CD8-positive, alpha-beta memory T cell (primary cell): ENCODE data around the gene BCOR. TPM values are rescaled to one million over a fixed set of nuclear protein-coding genes. Genes with fewer than 3 reads are reported as not detected.
A peak's percentile ranks its signal among the peaks of the same experiment; 100 is the strongest.

Experiments used
- CTCF ChIA-PET: fragments of 350-600 bp; sonication (Branson Sonifier 250); formaldehyde crosslinking; loops from one replicate; lab custom pipeline; 2021; ENCODE audit warnings: antibody characterized with exemption; lab: Charles Lee
- POLR2A ChIA-PET: fragments of 350-600 bp; sonication (Branson Sonifier 250); formaldehyde crosslinking; loops from one replicate; lab custom pipeline; 2021; ENCODE audit warnings: antibody characterized with exemption; lab: Charles Lee
- DNase-seq, 5 donors: peaks; one replicate each; pipeline versions ENCODE4 v3.0.0 to v3.0.0-alpha.2; 2020 to 2022; ENCODE audit warnings: mixed read lengths in 1 of 5
- H3K27ac ChIP-seq: one replicate; pipeline ENCODE4 v1.7.0; 2013; ENCODE audit warnings: low read depth, mild to moderate bottlenecking, low read length, moderate library complexity
- H3K27me3 ChIP-seq: 2 replicates; pipeline ENCODE4 v1.7.0; 2013; ENCODE audit warnings: low read length, mild to moderate bottlenecking; ENCODE audit not compliant: insufficient read depth, poor library complexity, severe bottlenecking
- H3K36me3 ChIP-seq: 2 replicates; pipeline ENCODE4 v1.7.0; 2013; ENCODE audit warnings: mild to moderate bottlenecking, low read length, moderate library complexity; ENCODE audit not compliant: insufficient read depth
- H3K4me1 ChIP-seq: 2 replicates; pipeline ENCODE4 v1.7.0; 2013; ENCODE audit warnings: mild to moderate bottlenecking, low read length, moderate library complexity; ENCODE audit not compliant: insufficient read depth
- H3K4me3 ChIP-seq: 2 replicates; pipeline ENCODE4 v1.7.0; 2013; ENCODE audit warnings: mild to moderate bottlenecking, low read length
- H3K9me3 ChIP-seq: 2 replicates; pipeline ENCODE4 v1.7.0; 2013; ENCODE audit warnings: mild to moderate bottlenecking, low read length
- H3K27ac Mint-ChIP-seq, 8 donors: one replicate each; pipeline ENCODE4 v1.8.0; 2020 to 2021; ENCODE audit warnings: mixed read lengths in 8 of 8, mild to moderate bottlenecking in 6 of 8, inconsistent platforms in 3 of 8, moderate library complexity in 3 of 8
- H3K27me3 Mint-ChIP-seq, 2 donors: one replicate each; pipeline ENCODE4 v1.8.0; 2020 to 2021; ENCODE audit warnings: mixed read lengths in 2 of 2, mild to moderate bottlenecking in 1 of 2, moderate library complexity in 1 of 2
- H3K36me3 Mint-ChIP-seq, 3 donors: one replicate each; pipeline ENCODE4 v1.8.0; 2020 to 2021; ENCODE audit warnings: mixed read lengths in 3 of 3, inconsistent platforms in 1 of 3, mild to moderate bottlenecking in 1 of 3
- H3K4me1 Mint-ChIP-seq, 3 donors: one replicate each; pipeline ENCODE4 v1.8.0; 2020 to 2021; ENCODE audit warnings: mixed read lengths in 3 of 3, inconsistent platforms in 1 of 3, mild to moderate bottlenecking in 1 of 3
- H3K4me3 Mint-ChIP-seq, 7 donors: one replicate each; pipeline ENCODE4 v1.8.0; 2020 to 2021; ENCODE audit warnings: mixed read lengths in 7 of 7, mild to moderate bottlenecking in 6 of 7, moderate library complexity in 4 of 7, inconsistent platforms in 2 of 7
- H3K9me3 Mint-ChIP-seq, 5 donors: one replicate each; pipeline ENCODE4 v1.8.0; 2020 to 2022; ENCODE audit warnings: mixed read lengths in 5 of 5, mild to moderate bottlenecking in 3 of 5, moderate library complexity in 2 of 5, inconsistent platforms in 1 of 5
- polyA plus RNA-seq: library from polyadenylated mRNA; unstranded; fragments of 300-500 nt; fragmentation: Illumina TruSeq; gene quantifications from one replicate; pipeline ENCODE4 v1.2.3, GENCODE V29; 2021
- total RNA-seq, 2 experiments: library from RNA; stranded (reverse); gene quantifications; one replicate each; pipeline ENCODE4 v1.2.3, GENCODE V29; 2021

Gene BCOR
- total and polyA plus RNA-seq, 3 experiments from 2014 or later, result 7.2 to 67.7 (median 62.6) TPM

DNA sequence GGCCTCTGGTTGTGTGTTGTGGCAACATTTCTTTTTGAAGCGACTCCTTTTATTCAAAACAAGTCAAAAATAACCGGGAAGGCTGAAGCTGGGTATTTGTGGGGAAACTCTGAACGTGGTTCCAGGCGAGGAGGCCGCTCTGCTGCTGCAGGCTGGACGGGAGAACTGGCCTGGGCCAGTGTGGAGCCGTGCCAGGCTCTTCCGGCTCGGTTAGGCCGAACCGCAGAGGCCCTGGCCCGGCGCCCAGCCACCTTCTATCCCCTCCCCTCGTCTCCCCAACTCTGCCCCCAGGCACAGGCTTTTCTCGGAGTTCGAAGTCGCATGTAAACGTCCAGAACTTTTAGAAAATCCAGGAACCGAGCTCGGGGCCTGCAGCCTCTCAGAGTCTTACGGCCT is 2.4 kb upstream of the BCOR start:
- peaks cover 8 to 13% (median 10%) of the 10 kb centered on the region in 3 donors for H3K4me1 Mint-ChIP-seq
- H3K4me3 Mint-ChIP-seq, result peak overlapping the region in 2 of 7 donors; percentile 71 to 99

DNA sequence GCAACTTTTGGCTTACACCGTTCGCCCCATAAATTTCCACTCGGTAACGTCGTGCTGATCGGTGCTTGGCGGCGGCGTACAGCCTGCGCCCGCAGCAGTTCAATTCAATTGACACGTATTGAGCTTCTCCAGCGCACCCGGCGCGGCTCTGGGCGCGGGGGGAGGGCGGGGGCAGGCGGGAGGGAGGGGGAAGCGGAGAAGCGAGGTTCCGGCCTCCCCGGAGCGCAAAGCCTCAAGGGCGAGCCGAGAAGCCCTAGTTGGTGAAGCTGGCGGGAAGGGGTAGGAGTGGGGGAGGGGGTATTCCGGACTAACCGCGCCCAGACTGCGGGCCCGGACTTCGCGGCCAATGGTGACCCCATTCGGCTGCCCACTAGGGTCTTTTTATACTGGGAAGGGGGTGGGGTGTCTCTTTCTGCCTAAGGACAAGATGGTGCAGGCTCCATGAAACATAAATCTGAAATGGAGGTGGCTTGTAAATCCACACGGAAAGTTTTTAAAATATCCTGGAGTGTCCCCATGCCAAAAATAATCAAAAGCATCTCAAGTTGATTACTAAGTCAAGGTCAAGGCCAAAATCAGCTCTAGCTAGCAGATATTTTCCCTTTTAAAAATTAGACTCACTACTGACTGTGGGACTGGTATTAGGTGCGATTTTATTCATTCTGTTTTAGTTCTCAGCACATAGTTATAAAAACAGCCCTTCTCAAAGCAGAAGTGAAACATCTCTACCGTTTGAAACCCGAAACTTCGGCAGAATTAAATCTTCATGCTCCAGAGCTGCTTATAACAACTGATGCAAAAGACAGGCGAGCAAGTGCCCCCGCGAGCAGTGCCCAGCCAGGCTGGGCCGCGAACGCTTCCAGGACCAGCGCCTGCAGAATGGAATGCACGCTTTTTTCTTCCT is 1.5 kb upstream of the BCOR start:
- H3K4me3 ChIP-seq, result peak overlapping the region; percentile 51
- peaks cover 7% of the 10 kb centered on the region for H3K4me1 ChIP-seq
- H3K4me3 Mint-ChIP-seq, result peak overlapping the region; percentile 85 to 99 (median 90)
- ChIA-PET CTCF (interaction anchor here (1.0 to 1.6 kb wide), 4 partner anchors 31 to 168 kb away, joined by 3 to 5 read pairs (median 3); no protein-coding TSS in a partner anchor), POLR2A (interaction anchor here (0.6 to 4.4 kb wide), 8 partner anchors 10 to 245 kb away, joined by 3 to 50 read pairs (median 6); no protein-coding TSS in a partner anchor)
- peaks cover 0 to 6% (median 0%) of the 10 kb centered on the region in 3 donors for H3K36me3 Mint-ChIP-seq
- H3K9me3 Mint-ChIP-seq, result peaks cover 0 to 4% (median 0%) of the 10 kb centered on the region in 5 donors
- no peaks in the 10 kb centered on the region for H3K27me3 ChIP-seq
- H3K27ac Mint-ChIP-seq, result peak overlapping the region; percentile 63 to 99 (median 93)
- peaks cover 0 to 29% of the 10 kb centered on the region in 2 donors for H3K27me3 Mint-ChIP-seq
- H3K4me1 Mint-ChIP-seq, result peaks cover 8 to 17% (median 12%) of the 10 kb centered on the region in 3 donors
- no peaks in the 10 kb centered on the region for H3K36me3 ChIP-seq
- H3K9me3 ChIP-seq, result no peaks in the 10 kb centered on the region
- peak in 4 of 5 donors; percentile 40 to 72 (median 42) for DNase-seq
- peak overlapping the region; percentile 51 for H3K27ac ChIP-seq

More for the DNA sequence above, 2.4 kb upstream of the BCOR start:
- Histone ChIP-seq H3K4me1 (peaks cover 7% of the 10 kb centered on the region), H3K9me3 (no peaks in the 10 kb centered on the region), H3K27ac (peak overlapping the region; percentile 51), H3K36me3 (no peaks in the 10 kb centered on the region), H3K27me3 (no peaks in the 10 kb centered on the region), H3K4me3 (no peak overlapping the region)
- no peak for DNase-seq
- Mint-ChIP-seq H3K27ac (peak overlapping the region in 2 of 8 donors; percentile 68 to 99), H3K27me3 (peaks cover 0 to 27% of the 10 kb centered on the region in 2 donors), H3K9me3 (peaks cover 0 to 4% (median 0%) of the 10 kb centered on the region in 5 donors), H3K36me3 (peaks cover 0 to 5% (median 0%) of the 10 kb centered on the region in 3 donors)
- CTCF ChIA-PET, result interaction anchor here (0.8 kb wide), 1 partner anchor 53 kb away, joined by 3 read pairs; no protein-coding TSS in a partner anchor
- POLR2A ChIA-PET, result no interaction called here

DNA sequence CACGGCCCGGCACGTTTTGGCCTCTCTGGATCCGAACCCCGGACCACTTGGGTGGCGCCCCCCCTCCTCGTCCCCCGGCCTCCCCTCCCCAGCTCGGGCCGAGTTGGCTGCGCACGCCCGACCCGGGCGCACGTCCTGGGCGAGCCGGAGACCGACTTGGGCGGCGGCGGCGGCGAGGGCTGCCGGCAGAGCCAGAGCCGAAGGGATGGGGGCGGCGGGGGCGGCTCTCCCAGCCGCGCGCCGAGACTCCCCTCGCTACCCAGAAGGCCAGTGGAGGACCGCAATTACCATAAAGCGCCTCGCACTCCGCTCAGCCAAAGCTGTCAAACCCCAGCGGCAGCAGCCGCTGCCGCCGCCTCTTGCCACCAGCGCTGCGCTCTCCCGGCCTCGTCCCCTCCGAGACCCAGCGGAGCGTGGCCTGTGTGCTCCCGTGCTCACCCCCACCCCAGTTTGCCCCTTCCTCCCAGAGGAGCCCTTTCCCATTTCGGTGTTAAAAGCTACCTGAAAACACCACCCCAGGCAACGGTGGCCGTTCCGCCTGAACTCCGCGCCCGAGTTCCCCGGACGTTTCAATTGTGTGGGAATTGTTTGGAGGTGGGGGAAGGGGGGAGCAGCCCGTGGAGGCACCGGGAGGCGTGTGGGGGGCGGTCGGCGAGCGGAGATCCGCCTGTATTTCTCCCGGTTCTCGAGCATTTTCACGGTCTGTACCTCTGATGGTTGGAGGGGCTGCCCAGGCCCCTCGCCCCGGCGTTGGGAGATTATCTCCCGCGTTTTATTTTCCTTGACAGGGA is 701 bp upstream of the BCOR start:
- Histone ChIP-seq H3K4me3 (peak overlapping the region; percentile 51), H3K36me3 (no peaks in the 10 kb centered on the region), H3K27ac (peak overlapping the region; percentile 43), H3K9me3 (no peaks in the 10 kb centered on the region), H3K27me3 (no peaks in the 10 kb centered on the region), H3K4me1 (peaks cover 12% of the 10 kb centered on the region)
- Mint-ChIP-seq H3K27me3 (peaks cover 0 to 26% of the 10 kb centered on the region in 2 donors), H3K9me3 (peaks cover 0 to 4% (median 0%) of the 10 kb centered on the region in 5 donors), H3K36me3 (peaks cover 0 to 6% (median 0%) of the 10 kb centered on the region in 3 donors), H3K4me3 (peak overlapping the region; percentile 85 to 99 (median 90)), H3K27ac (peak overlapping the region; percentile 63 to 99 (median 93)), H3K4me1 (peaks cover 16 to 22% (median 17%) of the 10 kb centered on the region in 3 donors)
- ChIA-PET POLR2A (interaction anchor here (1.0 to 4.4 kb wide), 10 partner anchors 9 to 244 kb away, joined by 3 to 50 read pairs (median 6); no protein-coding TSS in a partner anchor), CTCF (interaction anchor here (0.9 to 2.6 kb wide), 11 partner anchors 10 to 334 kb away, joined by 3 to 10 read pairs (median 3); no protein-coding TSS in a partner anchor)
- DNase-seq, result peak; percentile 44 to 78 (median 64)

DNA sequence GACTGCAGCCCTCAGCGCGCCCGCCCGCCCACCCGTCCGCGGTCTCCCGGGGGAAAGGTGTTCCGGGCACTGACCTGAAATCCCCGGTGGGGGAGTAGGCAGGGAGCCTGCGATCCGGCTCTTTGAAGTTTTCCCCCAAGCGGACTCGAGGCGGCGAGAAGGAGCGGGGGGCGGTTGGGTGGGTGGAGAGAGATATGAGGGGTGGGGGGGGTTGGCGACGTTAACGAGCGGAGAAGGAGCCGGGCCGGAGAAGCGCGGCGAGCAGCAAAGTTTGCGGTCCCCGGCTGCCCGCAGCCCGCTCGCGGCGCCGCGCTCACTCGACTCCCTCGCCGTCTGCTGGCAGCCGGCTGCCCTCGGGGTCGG is 636 bp downstream of the BCOR start:
- Mint-ChIP-seq H3K4me1 (peaks cover 25 to 34% (median 28%) of the 10 kb centered on the region in 3 donors), H3K27me3 (peaks cover 0 to 34% of the 10 kb centered on the region in 2 donors)
- POLR2A ChIA-PET, result interaction anchor here (0.6 to 4.4 kb wide), 12 partner anchors 9 to 242 kb away, joined by 3 to 50 read pairs (median 5); no protein-coding TSS in a partner anchor

DNA sequence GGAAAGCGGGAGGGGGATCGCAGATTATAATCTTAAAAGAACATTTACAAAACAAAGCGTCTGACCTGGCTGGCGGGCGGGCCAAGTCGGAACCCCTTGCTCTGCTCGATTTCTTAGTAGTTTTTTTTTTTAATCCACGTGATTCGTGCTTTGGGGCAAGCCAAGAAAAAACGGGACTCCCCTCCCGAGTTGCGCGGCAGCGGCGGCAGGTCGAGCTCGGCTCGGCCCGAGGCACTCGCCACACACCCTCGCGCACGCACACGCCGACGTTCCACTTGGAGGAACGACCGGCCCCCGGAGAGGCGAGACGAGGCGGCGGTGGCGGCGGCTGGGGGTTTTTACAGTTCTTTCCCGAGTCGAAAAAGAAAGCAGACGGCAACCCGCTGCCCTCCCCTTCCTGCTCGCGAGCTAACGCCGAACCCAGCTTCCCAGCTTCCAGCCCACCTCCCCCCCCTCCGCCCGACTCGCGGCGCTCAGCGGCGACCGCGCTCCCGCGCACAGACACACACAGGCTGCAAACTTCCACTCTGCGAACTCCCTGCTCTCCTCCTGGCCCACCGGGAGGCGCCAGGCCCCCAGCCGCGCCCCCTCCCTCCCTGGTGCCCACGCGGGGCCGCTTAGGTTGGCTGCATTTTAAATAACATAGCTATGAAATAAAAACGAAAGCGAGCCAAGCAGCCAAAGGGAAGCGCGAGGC is 1.2 kb downstream of the BCOR start:
- Mint-ChIP-seq H3K4me1 (peaks cover 25 to 34% (median 28%) of the 10 kb centered on the region in 3 donors), H3K27me3 (peaks cover 0 to 31% of the 10 kb centered on the region in 2 donors), H3K27ac (peak overlapping the region; percentile 84 to 96 (median 90)), H3K4me3 (peak overlapping the region; percentile 84 to 97 (median 92)), H3K9me3 (peaks cover 0 to 6% (median 0%) of the 10 kb centered on the region in 5 donors), H3K36me3 (peaks cover 0 to 11% (median 0%) of the 10 kb centered on the region in 3 donors)
- Histone ChIP-seq H3K9me3 (no peaks in the 10 kb centered on the region), H3K27me3 (no peaks in the 10 kb centered on the region), H3K4me1 (peaks cover 20% of the 10 kb centered on the region), H3K36me3 (no peaks in the 10 kb centered on the region), H3K4me3 (peak overlapping the region; percentile 75), H3K27ac (peak overlapping the region; percentile 65)
- peak; percentile 63 to 86 (median 72) for DNase-seq
- CTCF ChIA-PET, result interaction anchor here (0.9 to 2.6 kb wide), 6 partner anchors 9 to 170 kb away, joined by 3 to 10 read pairs (median 6); no protein-coding TSS in a partner anchor
- POLR2A ChIA-PET, result interaction anchor here (0.6 to 4.4 kb wide), 10 partner anchors 10 to 242 kb away, joined by 3 to 50 read pairs (median 4); no protein-coding TSS in a partner anchor

More for the DNA sequence above, 636 bp downstream of the BCOR start:
- Histone ChIP-seq H3K4me1 (peaks cover 20% of the 10 kb centered on the region), H3K36me3 (no peaks in the 10 kb centered on the region), H3K4me3 (no peak overlapping the region), H3K27me3 (no peaks in the 10 kb centered on the region), H3K9me3 (no peaks in the 10 kb centered on the region), H3K27ac (no peak overlapping the region)
- DNase-seq, result peak in 3 of 5 donors; percentile 16 to 61 (median 24)
- peaks cover 0 to 6% (median 0%) of the 10 kb centered on the region in 5 donors for H3K9me3 Mint-ChIP-seq
- H3K4me3 Mint-ChIP-seq, result peak overlapping the region; percentile 84 to 97 (median 92)
- H3K27ac Mint-ChIP-seq, result peak overlapping the region in 5 of 8 donors; percentile 52 to 96 (median 88)
- CTCF ChIA-PET, result interaction anchor here (0.7 to 2.6 kb wide), 10 partner anchors 9 to 170 kb away, joined by 3 to 10 read pairs (median 4); no protein-coding TSS in a partner anchor
- H3K36me3 Mint-ChIP-seq, result peaks cover 0 to 11% (median 0%) of the 10 kb centered on the region in 3 donors

DNA sequence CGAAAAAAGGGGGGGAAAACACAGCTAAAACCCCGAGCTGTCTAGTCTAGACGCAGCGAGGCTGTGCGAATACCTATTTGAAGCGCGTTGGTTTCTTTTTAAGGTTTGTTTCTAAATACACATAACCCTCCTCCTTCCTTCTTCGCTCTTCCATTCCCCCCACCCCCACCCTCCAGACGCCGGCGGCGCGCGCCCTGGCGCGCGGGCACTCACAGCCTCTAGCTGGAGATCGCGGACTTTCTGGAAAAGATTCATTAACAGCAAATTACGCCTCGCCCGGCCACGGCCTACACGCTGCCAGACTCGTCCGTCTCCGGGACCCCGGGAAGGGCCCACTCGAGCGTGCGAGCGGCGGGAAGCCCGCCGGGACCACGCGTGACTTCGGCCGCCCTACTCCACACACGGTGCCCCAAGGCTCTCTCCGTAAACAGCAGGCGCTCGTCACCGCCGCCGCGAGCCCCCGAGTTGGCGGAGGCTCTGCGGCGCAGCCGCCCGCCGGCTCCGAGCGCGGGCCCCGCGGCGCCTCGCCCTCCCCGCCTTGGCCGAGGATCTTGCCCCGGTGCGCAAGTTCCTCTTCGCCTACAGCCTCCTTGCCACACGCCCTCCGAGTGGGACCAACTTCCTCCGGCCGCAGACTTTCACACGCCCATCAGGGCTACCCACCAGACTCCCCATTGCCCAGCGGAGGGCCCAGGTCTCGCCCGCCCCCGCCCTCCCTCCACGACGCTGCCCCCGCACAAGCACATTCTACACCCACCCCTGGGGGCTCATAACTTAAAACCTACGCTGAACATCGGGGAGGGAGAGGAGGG is 2.0 kb downstream of the BCOR start:
- CTCF ChIA-PET, result interaction anchor here (1.3 to 2.6 kb wide), 4 partner anchors 9 to 75 kb away, joined by 3 to 10 read pairs (median 6); no protein-coding TSS in a partner anchor

More for the DNA sequence above, 2.0 kb downstream of the BCOR start:
- H3K4me1 ChIP-seq, result peaks cover 28% of the 10 kb centered on the region
- DNase-seq, result peak in 2 of 5 donors; percentile 61 to 62
- Mint-ChIP-seq H3K9me3 (peaks cover 0 to 6% (median 0%) of the 10 kb centered on the region in 5 donors), H3K4me3 (peak overlapping the region; percentile 84 to 97 (median 92)), H3K36me3 (peaks cover 0 to 11% (median 0%) of the 10 kb centered on the region in 3 donors), H3K27me3 (peaks cover 0 to 35% of the 10 kb centered on the region in 2 donors), H3K4me1 (peaks cover 31 to 41% (median 36%) of the 10 kb centered on the region in 3 donors), H3K27ac (peak overlapping the region; percentile 85 to 97 (median 91))
- H3K27ac ChIP-seq, result peak overlapping the region; percentile 65
- H3K27me3 ChIP-seq, result no peaks in the 10 kb centered on the region
- POLR2A ChIA-PET, result interaction anchor here (0.6 to 4.4 kb wide), 8 partner anchors 10 to 86 kb away, joined by 3 to 50 read pairs (median 4); no protein-coding TSS in a partner anchor
- peak overlapping the region; percentile 75 for H3K4me3 ChIP-seq
- no peaks in the 10 kb centered on the region for H3K9me3 ChIP-seq
- H3K36me3 ChIP-seq, result no peaks in the 10 kb centered on the region
